Measurements from ENCODE around the gene NOP58.

GRCh38 chr2:202261531-202261930 lies 4.0 kb upstream of the NOP58 start:
- TF ChIP-seq CTCF (IDR thresholded peaks at IDR 0.05): no peak
- no peak for TF ChIP-seq EZH2 (IDR thresholded peaks at IDR 0.05; ENCODE audit: borderline replicate concordance, insufficient read depth, low read depth, low read length, poor library complexity, severe bottlenecking)

Data from B cell (primary cell).